Suprapubic skin (tissue), 4 donors: Measurements from ENCODE around the gene ASF1B. TPM values are rescaled to one million over a fixed set of nuclear protein-coding genes. Genes with fewer than 3 reads are reported as not detected.
"Not testable (repeated sequence)": the region's sequence is repeated elsewhere in the genome, so short reads cannot be mapped to it uniquely, and the experiment has no call there.

ENCODE experiments used
- DNase-seq, 2 donors: peaks; one replicate each; pipeline ENCODE4 v3.0.0-alpha.2; 2019; ENCODE audit warnings: low spot score in 2 of 2
- H3K27ac ChIP-seq: fragments of 200-600 bp; sonication (generic); one replicate; pipeline ENCODE4 v1.5.1; 2019
- H3K27me3 ChIP-seq: fragments of 200-600 bp; sonication (generic); one replicate; pipeline ENCODE4 v1.5.1; 2019
- H3K36me3 ChIP-seq: fragments of 200-600 bp; sonication (generic); one replicate; pipeline ENCODE4 v1.5.1; 2019
- H3K4me1 ChIP-seq: fragments of 200-600 bp; sonication (generic); one replicate; pipeline ENCODE4 v1.5.1; 2019
- H3K4me3 ChIP-seq: fragments of 200-600 bp; sonication (generic); one replicate; pipeline ENCODE4 v1.5.1; 2019; ENCODE audit warnings: mild to moderate bottlenecking
- H3K9me3 ChIP-seq: fragments of 200-600 bp; sonication (generic); one replicate; pipeline ENCODE4 v1.5.1; 2019
- EP300 ChIP-seq: sonication (generic); formaldehyde crosslinking; IDR thresholded peaks from one replicate; pipeline ENCODE4 v1.6.1; 2017; ENCODE audit warnings: antibody characterized with exemption
- POLR2A ChIP-seq, 2 donors: fragments of 450-650 bp; IDR thresholded peaks; one replicate each; pipeline ENCODE4 v1.6.1; 2017; ENCODE audit warnings: antibody characterized with exemption in 2 of 2, mild to moderate bottlenecking in 2 of 2, moderate library complexity in 2 of 2
- POLR2AphosphoS5 ChIP-seq, 3 donors: sonication (generic); formaldehyde crosslinking; IDR thresholded peaks; one replicate each; pipeline ENCODE4 v1.6.1; 2017; ENCODE audit warnings: antibody characterized with exemption in 3 of 3
- WGBS: methylation state at CpG from one replicate; pipeline ENCODE4 v1.1.5; 2018; 5-methylcytosine and 5-hydroxymethylcytosine counted together
- total RNA-seq, 4 donors: library from RNA; depleted of rRNA; stranded (reverse); fragments of >200 nt; gene quantifications; one replicate each; pipeline ENCODE4 v1.1.0, GENCODE V29; 2016
- TF ChIP-seq, protein P1 (sequence below), 2 donors: fragments of 200-600 bp in 1 of 2; fragments of 450-650 bp in 1 of 2; sonication (generic) in 1 of 2; IDR thresholded peaks; one replicate each; pipeline ENCODE4 v1.5.1; 2016 to 2019; ENCODE audit warnings: antibody characterized with exemption in 2 of 2, mild to moderate bottlenecking in 1 of 2, moderate library complexity in 1 of 2

The ASF1B gene
- total RNA-seq = 1 to 10 TPM; 3.4 to 8.8 (median 7.8) TPM

DNA sequence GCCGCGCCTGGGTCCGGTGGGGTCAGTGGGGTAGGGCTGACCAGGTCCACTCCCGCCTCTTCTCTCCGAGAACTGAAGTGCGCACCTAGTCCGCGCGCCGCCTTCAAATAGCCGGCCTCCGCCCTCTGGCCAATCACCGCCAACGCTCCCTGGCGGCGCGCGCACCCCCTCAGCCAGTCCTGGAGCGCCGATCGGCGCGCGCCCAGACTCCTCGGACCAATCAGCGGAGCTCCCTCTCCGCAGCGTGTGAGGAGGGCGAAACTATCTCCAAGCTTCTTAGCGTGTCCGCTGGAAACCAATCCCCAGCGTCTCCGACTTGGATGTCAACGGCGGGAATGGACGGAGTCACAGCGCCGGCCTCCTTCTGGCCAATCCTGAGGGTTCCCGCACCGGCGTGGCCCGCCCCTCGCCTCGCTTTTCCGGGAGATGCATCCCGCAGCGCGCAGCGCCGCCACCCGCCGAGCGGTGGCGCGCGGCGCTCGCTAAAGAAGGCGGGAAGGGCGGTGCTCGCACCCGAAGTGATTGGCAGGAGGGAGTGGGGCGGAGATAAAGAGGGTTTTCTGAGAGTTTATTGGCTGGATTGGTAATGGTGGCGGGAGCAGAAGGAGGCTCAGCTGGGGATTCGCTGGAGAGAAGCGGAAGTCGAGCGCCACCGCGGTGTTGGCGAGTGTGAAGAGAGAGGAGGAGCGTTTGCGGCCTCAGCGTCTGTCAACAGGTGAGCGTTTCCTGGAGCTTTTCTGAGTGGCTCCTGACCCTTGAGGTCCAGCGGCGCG lies at the start of gene ASF1B:
ASF1B (minus strand) TSS at position 81 of the 773 bp plus-strand sequence. CDS start 133 bp downstream, outside the sequence.
- peak within 1 kb of the TSS; percentile 91 for H3K27ac ChIP-seq
- WGBS = 0% methylated on average over 50 of the region's 78 CpGs
- no peaks in the 10 kb centered on the region for H3K27me3 ChIP-seq
- peak within 1 kb of the TSS; percentile 83 for H3K4me3 ChIP-seq
- peaks cover 29% of the 10 kb centered on the region for H3K4me1 ChIP-seq
- TF ChIP-seq POLR2A (IDR thresholded peaks at IDR 0.05) (peak in 1 of 2 donors; percentile 9), EP300 (no peak), POLR2AphosphoS5 (IDR thresholded peaks at IDR 0.05) (peak in 2 of 3 donors; percentile 2 to 88)
- TF ChIP-seq, protein P1, sequence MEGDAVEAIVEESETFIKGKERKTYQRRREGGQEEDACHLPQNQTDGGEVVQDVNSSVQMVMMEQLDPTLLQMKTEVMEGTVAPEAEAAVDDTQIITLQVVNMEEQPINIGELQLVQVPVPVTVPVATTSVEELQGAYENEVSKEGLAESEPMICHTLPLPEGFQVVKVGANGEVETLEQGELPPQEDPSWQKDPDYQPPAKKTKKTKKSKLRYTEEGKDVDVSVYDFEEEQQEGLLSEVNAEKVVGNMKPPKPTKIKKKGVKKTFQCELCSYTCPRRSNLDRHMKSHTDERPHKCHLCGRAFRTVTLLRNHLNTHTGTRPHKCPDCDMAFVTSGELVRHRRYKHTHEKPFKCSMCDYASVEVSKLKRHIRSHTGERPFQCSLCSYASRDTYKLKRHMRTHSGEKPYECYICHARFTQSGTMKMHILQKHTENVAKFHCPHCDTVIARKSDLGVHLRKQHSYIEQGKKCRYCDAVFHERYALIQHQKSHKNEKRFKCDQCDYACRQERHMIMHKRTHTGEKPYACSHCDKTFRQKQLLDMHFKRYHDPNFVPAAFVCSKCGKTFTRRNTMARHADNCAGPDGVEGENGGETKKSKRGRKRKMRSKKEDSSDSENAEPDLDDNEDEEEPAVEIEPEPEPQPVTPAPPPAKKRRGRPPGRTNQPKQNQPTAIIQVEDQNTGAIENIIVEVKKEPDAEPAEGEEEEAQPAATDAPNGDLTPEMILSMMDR (IDR thresholded peaks at IDR 0.05) = peak; percentile 68 to 93
- H3K36me3 ChIP-seq = no peaks in the 10 kb centered on the region
- no peaks in the 10 kb centered on the region for H3K9me3 ChIP-seq
- DNase-seq = peak; percentile 99

DNA sequence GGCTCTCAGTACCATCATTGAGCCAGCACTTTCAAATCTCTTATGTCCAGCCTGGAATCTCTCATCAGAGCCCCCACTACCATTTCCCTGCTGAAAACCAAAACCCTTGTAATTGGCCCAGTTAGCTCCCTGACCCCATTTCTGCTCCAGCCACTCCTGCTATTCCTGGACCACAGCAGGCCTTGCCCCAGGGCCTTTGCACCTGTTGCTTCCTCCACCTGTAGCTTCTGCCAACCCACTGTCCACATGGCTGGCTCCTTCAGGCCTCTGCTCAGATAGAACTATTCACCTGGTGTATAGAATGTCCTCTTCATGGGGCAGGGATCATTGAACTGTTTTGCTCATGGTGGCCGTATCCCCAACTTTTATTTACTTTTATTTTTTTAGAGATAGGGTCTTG lies 49.3 kb upstream of the ASF1B start:
- not testable (repeated sequence) for H3K4me3 ChIP-seq, DNase-seq, H3K4me1 ChIP-seq, H3K27ac ChIP-seq, H3K9me3 ChIP-seq, H3K27me3 ChIP-seq, H3K36me3 ChIP-seq
- 100% methylated on average over 1 of the region's 1 CpG for WGBS

DNA sequence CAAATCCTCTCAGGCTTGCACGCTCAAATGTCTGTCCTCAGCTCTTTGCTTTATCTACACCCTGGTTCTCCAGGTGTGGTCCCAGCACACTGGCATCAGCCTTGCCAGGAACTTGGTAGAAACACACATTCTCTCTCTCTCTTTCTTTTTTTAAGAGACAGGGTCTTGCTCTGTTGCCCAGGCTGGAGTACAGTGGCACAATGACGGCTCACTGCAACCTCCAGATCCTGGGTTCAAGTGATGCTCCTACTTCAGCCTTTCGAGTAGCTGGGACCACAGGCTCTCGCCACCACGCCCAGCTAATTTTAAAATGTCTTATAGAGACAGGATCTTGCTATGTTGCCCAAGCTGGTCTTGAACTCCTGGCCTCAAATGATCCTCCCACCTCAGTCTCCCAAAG lies 48.8 kb upstream of the ASF1B start:
- H3K27ac ChIP-seq = no peak overlapping the region
- 93% methylated on average over 5 of the region's 5 CpGs for WGBS
- H3K9me3 ChIP-seq = no peaks in the 10 kb centered on the region
- TF ChIP-seq POLR2AphosphoS5 (IDR thresholded peaks at IDR 0.05) (no peak), POLR2A (IDR thresholded peaks at IDR 0.05) (no peak), EP300 (no peak)
- TF ChIP-seq, protein P1 (IDR thresholded peaks at IDR 0.05) = no peak
- no peaks in the 10 kb centered on the region for H3K36me3 ChIP-seq
- H3K4me3 ChIP-seq = no peak overlapping the region
- DNase-seq = no peak
- H3K4me1 ChIP-seq = peaks cover 2% of the 10 kb centered on the region
- H3K27me3 ChIP-seq = no peaks in the 10 kb centered on the region

DNA sequence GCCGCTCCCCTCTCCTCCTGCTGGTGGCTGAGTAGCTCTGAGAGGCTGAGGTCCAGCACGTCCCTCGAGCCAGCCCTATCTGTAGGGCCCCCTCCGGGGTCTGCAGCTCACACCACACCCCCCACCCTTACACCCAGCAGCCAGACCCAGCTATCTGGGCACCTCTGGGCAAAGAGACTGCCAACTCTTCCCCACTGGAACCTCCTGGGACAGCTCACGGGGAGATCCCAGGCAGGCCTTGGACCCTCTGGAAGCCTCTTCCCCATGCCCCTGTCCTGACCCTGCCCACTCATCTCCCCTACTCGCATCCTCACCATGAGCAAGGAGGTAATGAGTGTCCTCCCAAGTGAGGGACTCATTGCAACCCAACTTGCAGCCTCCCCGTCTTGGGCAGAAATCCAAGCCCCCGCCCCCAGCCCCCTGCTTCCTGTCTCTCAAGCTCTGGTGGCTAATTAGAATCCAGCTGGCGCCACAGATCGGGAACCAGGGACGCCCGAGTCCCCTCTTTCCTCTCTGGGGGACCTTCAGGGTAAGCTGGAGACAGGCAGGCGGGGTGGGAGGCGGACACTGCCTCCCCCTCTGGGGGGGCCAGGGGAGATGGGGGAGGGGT lies 47.5 kb upstream of the ASF1B start:
- Histone ChIP-seq H3K27me3 (no peaks in the 10 kb centered on the region), H3K4me1 (peaks cover 2% of the 10 kb centered on the region), H3K36me3 (no peaks in the 10 kb centered on the region), H3K9me3 (no peaks in the 10 kb centered on the region), H3K27ac (no peak overlapping the region), H3K4me3 (no peak overlapping the region)
- TF ChIP-seq EP300 = no peak
- TF ChIP-seq, protein P1 (IDR thresholded peaks at IDR 0.05) = no peak
- no peak for TF ChIP-seq POLR2AphosphoS5 (IDR thresholded peaks at IDR 0.05)
- TF ChIP-seq POLR2A (IDR thresholded peaks at IDR 0.05) = no peak
- WGBS = 67% methylated on average over 4 of the region's 14 CpGs
- DNase-seq = no peak

DNA sequence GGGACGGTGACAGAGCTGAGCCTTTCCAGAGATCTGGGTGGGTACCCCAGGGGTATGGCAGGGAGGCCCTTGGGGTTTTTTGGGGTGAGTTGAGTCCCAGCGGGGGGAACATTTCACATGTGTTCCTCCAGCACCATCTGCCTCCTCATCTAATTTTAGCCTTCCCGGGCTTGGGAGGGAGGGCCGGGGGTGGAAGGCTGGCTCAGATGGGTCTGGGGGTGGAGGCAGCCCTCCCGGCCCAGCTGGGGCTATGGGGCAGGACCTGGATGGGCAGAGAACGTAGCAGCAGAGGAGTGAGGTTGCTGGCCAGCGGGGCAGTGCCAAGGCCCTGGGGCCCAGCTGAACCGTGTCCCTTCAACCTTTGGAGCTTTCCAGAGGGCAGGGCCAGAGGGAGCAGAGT lies 46.1 kb upstream of the ASF1B start:
- Histone ChIP-seq H3K27me3 (no peaks in the 10 kb centered on the region), H3K4me3 (no peak overlapping the region), H3K9me3 (no peaks in the 10 kb centered on the region), H3K36me3 (peaks cover 2% of the 10 kb centered on the region), H3K4me1 (peaks cover 2% of the 10 kb centered on the region), H3K27ac (no peak overlapping the region)
- DNase-seq = no peak
- 100% methylated on average over 3 of the region's 8 CpGs for WGBS
- no peak for TF ChIP-seq POLR2AphosphoS5 (IDR thresholded peaks at IDR 0.05)
- TF ChIP-seq, protein P1 (IDR thresholded peaks at IDR 0.05) = no peak
- TF ChIP-seq POLR2A (IDR thresholded peaks at IDR 0.05) = no peak
- TF ChIP-seq EP300 = no peak
